Measurements from ENCODE around the gene NPVF. TPM values are rescaled to one million over a fixed set of nuclear protein-coding genes. Genes with fewer than 3 reads are reported as not detected.

Gene NPVF
- total and polyA plus RNA-seq, 7 donors, result not detected

DNA sequence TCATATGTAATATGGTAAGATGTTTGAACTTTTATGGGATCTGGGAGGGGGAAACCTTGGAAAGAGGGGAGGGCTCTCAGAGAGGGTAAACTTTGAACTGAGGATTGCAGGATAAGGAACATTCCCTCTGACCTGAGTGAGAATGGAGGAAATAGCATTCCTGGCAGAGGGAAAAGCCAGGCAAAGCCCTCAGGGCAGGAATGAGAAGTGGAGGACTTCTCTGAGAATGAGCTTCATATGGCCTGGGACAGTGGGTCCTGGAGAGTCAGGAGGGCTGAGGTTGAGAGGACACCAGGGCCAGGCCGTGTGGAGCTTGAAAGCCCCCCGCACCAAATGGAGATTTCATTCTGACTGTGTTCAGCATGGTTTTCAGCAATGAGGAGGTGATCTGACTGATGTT, 34.2 kb downstream of the NPVF start:
- intact Hi-C loops (cut with DNase I), result no loop called here
- DNase-seq (no peak), ATAC-seq (no peak)
- TF ChIP-seq, protein P1, sequence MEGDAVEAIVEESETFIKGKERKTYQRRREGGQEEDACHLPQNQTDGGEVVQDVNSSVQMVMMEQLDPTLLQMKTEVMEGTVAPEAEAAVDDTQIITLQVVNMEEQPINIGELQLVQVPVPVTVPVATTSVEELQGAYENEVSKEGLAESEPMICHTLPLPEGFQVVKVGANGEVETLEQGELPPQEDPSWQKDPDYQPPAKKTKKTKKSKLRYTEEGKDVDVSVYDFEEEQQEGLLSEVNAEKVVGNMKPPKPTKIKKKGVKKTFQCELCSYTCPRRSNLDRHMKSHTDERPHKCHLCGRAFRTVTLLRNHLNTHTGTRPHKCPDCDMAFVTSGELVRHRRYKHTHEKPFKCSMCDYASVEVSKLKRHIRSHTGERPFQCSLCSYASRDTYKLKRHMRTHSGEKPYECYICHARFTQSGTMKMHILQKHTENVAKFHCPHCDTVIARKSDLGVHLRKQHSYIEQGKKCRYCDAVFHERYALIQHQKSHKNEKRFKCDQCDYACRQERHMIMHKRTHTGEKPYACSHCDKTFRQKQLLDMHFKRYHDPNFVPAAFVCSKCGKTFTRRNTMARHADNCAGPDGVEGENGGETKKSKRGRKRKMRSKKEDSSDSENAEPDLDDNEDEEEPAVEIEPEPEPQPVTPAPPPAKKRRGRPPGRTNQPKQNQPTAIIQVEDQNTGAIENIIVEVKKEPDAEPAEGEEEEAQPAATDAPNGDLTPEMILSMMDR (IDR thresholded peaks at IDR 0.05), result no peak
- H3K4me3 ChIP-seq, result no peak overlapping the region
- H3K9me3 ChIP-seq, result no peaks in the 10 kb centered on the region
- no peak overlapping the region for H3K27ac ChIP-seq
- H3K4me1 ChIP-seq, result no peaks in the 10 kb centered on the region
- H3K36me3 ChIP-seq (ENCODE audit: insufficient read depth in 1 of 2, low read depth in 1 of 2), result no peaks in the 10 kb centered on the region
- no peaks in the 10 kb centered on the region for H3K27me3 ChIP-seq (ENCODE audit: insufficient read depth in 3 of 3, low read length in 2 of 3)
- WGBS, 3 donors, result 79 to 85% (median 84%) methylated on average over 2 of the region's 2 CpGs

DNA sequence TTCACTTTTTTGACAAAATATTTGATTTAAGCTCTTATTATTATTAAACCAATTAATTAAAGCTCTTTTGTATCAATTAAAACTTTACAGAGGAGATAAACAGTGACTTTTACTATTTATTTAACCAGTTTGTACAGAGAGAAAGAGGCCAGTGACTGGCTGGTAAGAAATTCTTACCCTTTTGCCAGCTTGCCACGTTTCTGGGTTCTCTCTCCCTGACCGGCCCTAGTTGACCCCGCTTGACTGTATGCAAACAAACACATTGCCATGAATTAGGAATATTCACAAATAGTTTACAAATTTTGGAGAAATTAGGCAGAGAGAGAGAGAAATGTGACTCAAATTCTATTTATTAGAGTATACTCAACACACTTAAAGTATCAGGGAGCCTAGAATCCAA, 36.2 kb downstream of the NPVF start:
- Histone ChIP-seq H3K9me3 (no peaks in the 10 kb centered on the region), H3K4me1 (no peaks in the 10 kb centered on the region), H3K27me3 (ENCODE audit: insufficient read depth in 3 of 3, low read length in 2 of 3) (no peaks in the 10 kb centered on the region), H3K27ac (no peak overlapping the region), H3K36me3 (ENCODE audit: insufficient read depth in 1 of 2, low read depth in 1 of 2) (no peaks in the 10 kb centered on the region), H3K4me3 (no peak overlapping the region)
- intact Hi-C loops (cut with DNase I), result no loop called here
- no peak for DNase-seq
- no peak for ATAC-seq
- TF ChIP-seq, protein P1 (IDR thresholded peaks at IDR 0.05), result no peak
- WGBS, 3 donors, result 71 to 77% (median 74%) methylated on average over 3 of the region's 3 CpGs

DNA sequence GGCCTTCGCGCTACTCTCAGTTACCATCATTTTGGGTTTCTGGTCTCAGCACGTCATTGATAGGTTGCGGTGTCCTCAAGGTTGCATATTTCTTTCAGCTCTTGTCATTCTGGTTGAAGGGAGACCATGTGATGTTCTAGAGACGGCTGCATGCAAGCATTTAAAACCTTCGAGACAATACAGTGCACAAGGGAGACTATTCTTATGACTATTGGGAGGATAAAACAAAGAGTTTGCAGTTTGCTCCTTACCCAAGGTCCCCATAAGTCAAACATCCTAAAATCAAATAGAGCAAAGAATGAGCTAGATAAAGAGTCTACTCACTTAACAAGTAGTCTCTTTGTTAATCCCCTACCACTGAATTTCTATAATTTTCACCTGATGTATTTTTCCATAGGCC, 39.1 kb downstream of the NPVF start:
- Histone ChIP-seq H3K4me3 (no peak overlapping the region), H3K27me3 (ENCODE audit: insufficient read depth in 3 of 3, low read length in 2 of 3) (no peaks in the 10 kb centered on the region), H3K4me1 (no peaks in the 10 kb centered on the region), H3K9me3 (no peaks in the 10 kb centered on the region), H3K36me3 (ENCODE audit: insufficient read depth in 1 of 2, low read depth in 1 of 2) (no peaks in the 10 kb centered on the region), H3K27ac (no peak overlapping the region)
- WGBS, 3 donors, result 86 to 97% (median 93%) methylated on average over 6 of the region's 6 CpGs
- no peak for DNase-seq
- no peak for ATAC-seq
- intact Hi-C loops (cut with DNase I), result no loop called here
- TF ChIP-seq, protein P1 (IDR thresholded peaks at IDR 0.05), result no peak

DNA sequence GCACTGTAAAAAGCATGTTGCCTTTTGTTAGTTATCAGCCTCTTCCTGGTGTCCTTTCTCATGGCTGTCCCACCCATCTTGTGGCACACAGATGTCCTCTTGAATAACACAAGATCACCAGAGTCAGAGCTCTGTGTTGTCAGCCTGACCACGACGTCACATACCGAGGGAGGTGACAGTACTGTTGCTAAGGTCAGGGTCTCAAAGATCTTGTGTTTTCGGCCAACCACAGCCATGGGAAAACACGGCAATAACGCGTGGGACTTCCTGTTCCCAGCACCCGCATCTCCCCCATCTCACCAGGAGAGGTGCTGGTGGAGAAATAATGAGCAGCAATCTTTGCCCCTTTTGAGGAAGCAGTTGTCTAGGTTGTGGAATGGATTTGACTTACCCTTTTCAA, 40.4 kb downstream of the NPVF start:
- no peaks in the 10 kb centered on the region for H3K4me1 ChIP-seq
- no peaks in the 10 kb centered on the region for H3K27me3 ChIP-seq (ENCODE audit: insufficient read depth in 3 of 3, low read length in 2 of 3)
- DNase-seq (no peak), ATAC-seq (no peak)
- 83 to 91% (median 84%) methylated on average over 8 of the region's 8 CpGs for WGBS, 3 donors
- no peaks in the 10 kb centered on the region for H3K36me3 ChIP-seq (ENCODE audit: insufficient read depth in 1 of 2, low read depth in 1 of 2)
- no peak overlapping the region for H3K4me3 ChIP-seq
- H3K27ac ChIP-seq, result no peak overlapping the region
- H3K9me3 ChIP-seq, result no peaks in the 10 kb centered on the region
- intact Hi-C loops (cut with DNase I), result no loop called here
- TF ChIP-seq, protein P1 (IDR thresholded peaks at IDR 0.05), result no peak

DNA sequence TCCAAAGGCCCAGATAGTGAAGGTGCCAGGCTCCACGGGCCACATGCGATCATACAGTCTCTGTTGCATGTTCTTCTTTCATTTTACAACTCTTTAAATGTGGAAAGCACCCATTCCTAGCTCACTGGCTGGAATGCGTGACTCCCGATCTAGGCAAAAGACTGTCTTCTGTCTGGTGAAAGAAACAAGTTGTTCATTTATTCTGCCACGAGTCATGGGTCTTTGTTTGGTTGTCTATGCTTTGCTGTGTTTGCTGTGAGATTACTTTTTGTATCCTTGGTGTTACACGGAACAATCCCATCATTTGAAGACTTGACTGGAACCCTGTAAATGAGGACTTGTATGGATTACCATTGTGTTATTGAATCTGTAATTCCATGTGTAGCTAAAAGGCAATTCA, 41.9 kb downstream of the NPVF start:
- H3K27ac ChIP-seq, result no peak overlapping the region
- TF ChIP-seq, protein P1 (IDR thresholded peaks at IDR 0.05), result no peak
- DNase-seq (no peak), ATAC-seq (no peak)
- no peaks in the 10 kb centered on the region for H3K36me3 ChIP-seq (ENCODE audit: insufficient read depth in 1 of 2, low read depth in 1 of 2)
- intact Hi-C loops (cut with DNase I), result no loop called here
- H3K4me3 ChIP-seq, result no peak overlapping the region
- no peaks in the 10 kb centered on the region for H3K27me3 ChIP-seq (ENCODE audit: insufficient read depth in 3 of 3, low read length in 2 of 3)
- H3K4me1 ChIP-seq, result no peaks in the 10 kb centered on the region
- no peaks in the 10 kb centered on the region for H3K9me3 ChIP-seq
- WGBS, 3 donors, result 43 to 69% (median 53%) methylated on average over 6 of the region's 6 CpGs
